ENCODE results near the gene FBH1. TPM values are rescaled to one million over a fixed set of nuclear protein-coding genes. Genes with fewer than 3 reads are reported as not detected.
"Not testable (repeated sequence)": the region's sequence is repeated elsewhere in the genome, so short reads cannot be mapped to it uniquely, and the experiment has no call there.

FBH1 gene
- total RNA-seq, 2 donors from 2014 or later: 51.8 to 53.5 TPM

GRCh38 chr10:5867091-5867615, 22.9 kb upstream of the FBH1 start:
- not testable (repeated sequence) for DNase-seq (ENCODE audit: low spot score in 2 of 2); ATAC-seq
- Mint-ChIP-seq H3K27ac (peak overlapping the region in 1 of 2 donors; percentile 40), H3K9me3 (peaks cover 0 to 15% of the 10 kb centered on the region in 2 donors), H3K36me3 (peaks cover 17 to 21% of the 10 kb centered on the region in 2 donors)

GRCh38 chr10:5868383-5868782, 21.7 kb upstream of the FBH1 start:
- DNase-seq (ENCODE audit: low spot score in 2 of 2); ATAC-seq; H3K9me3 Mint-ChIP-seq; H3K27ac Mint-ChIP-seq: not testable (repeated sequence)
- H3K36me3 Mint-ChIP-seq: peaks cover 12 to 14% of the 10 kb centered on the region in 2 donors

- no peak for DNase-seq (ENCODE audit: low spot score in 2 of 2)
- peaks cover 12 to 14% of the 10 kb centered on the region in 2 donors for H3K36me3 Mint-ChIP-seq
Observed at GRCh38 chr10:5869156-5869555, 20.9 kb upstream of the FBH1 start.

GRCh38 chr10:5871596-5871995, 18.4 kb upstream of the FBH1 start:
- H3K9me3 Mint-ChIP-seq: peaks cover 0 to 9% of the 10 kb centered on the region in 2 donors
- no peak overlapping the region for H3K27ac Mint-ChIP-seq
- peaks cover 12 to 14% of the 10 kb centered on the region in 2 donors for H3K36me3 Mint-ChIP-seq
- ATAC-seq: no peak
- no peak for DNase-seq (ENCODE audit: low spot score in 2 of 2)

More at GRCh38 chr10:5869156-5869555, 20.9 kb upstream of the FBH1 start:
- H3K27ac Mint-ChIP-seq: no peak overlapping the region
- no peak for ATAC-seq
- peaks cover 0 to 9% of the 10 kb centered on the region in 2 donors for H3K9me3 Mint-ChIP-seq

GRCh38 chr10:5873515-5873995, 16.5 kb upstream of the FBH1 start:
- Mint-ChIP-seq H3K36me3 (peaks cover 6 to 7% of the 10 kb centered on the region in 2 donors), H3K27ac (no peak overlapping the region), H3K9me3 (peaks cover 0 to 2% of the 10 kb centered on the region in 2 donors)
- ATAC-seq: peak; percentile 82 to 84
- DNase-seq (ENCODE audit: low spot score in 2 of 2): peak in 1 of 2 donors; percentile 72

GRCh38 chr10:5876181-5876768, 13.8 kb upstream of the FBH1 start:
- ATAC-seq (no peak), DNase-seq (ENCODE audit: low spot score in 2 of 2) (no peak)
- no peaks in the 10 kb centered on the region for H3K36me3 Mint-ChIP-seq
- H3K9me3 Mint-ChIP-seq: no peaks in the 10 kb centered on the region
- H3K27ac Mint-ChIP-seq: no peak overlapping the region

- DNase-seq (ENCODE audit: low spot score in 2 of 2); ATAC-seq; H3K9me3 Mint-ChIP-seq; H3K27ac Mint-ChIP-seq; H3K36me3 Mint-ChIP-seq: not testable (repeated sequence)
Observed at GRCh38 chr10:5877041-5877440, 13.0 kb upstream of the FBH1 start.

- ATAC-seq (no peak), DNase-seq (ENCODE audit: low spot score in 2 of 2) (no peak)
- peaks cover 4 to 5% of the 10 kb centered on the region in 2 donors for H3K36me3 Mint-ChIP-seq
- H3K27ac Mint-ChIP-seq: peak overlapping the region in 1 of 2 donors; percentile 81
- no peaks in the 10 kb centered on the region for H3K9me3 Mint-ChIP-seq
Observed at GRCh38 chr10:5882961-5883360, 7.1 kb upstream of the FBH1 start.

- ATAC-seq: no peak
- Mint-ChIP-seq H3K36me3 (peaks cover 5 to 11% of the 10 kb centered on the region in 2 donors), H3K27ac (no peak overlapping the region), H3K9me3 (no peaks in the 10 kb centered on the region)
- DNase-seq (ENCODE audit: low spot score in 2 of 2): no peak
Observed at GRCh38 chr10:5885619-5886018, 4.4 kb upstream of the FBH1 start.

GRCh38 chr10:5887029-5887428, 3.0 kb upstream of the FBH1 start:
- DNase-seq (ENCODE audit: low spot score in 2 of 2) (no peak), ATAC-seq (no peak)
- no peaks in the 10 kb centered on the region for H3K9me3 Mint-ChIP-seq
- peaks cover 5 to 11% of the 10 kb centered on the region in 2 donors for H3K36me3 Mint-ChIP-seq
- no peak overlapping the region for H3K27ac Mint-ChIP-seq

GRCh38 chr10:5887641-5888040, 2.4 kb upstream of the FBH1 start:
- peaks cover 5 to 15% of the 10 kb centered on the region in 2 donors for H3K36me3 Mint-ChIP-seq
- H3K27ac Mint-ChIP-seq: no peak overlapping the region
- ATAC-seq: no peak
- H3K9me3 Mint-ChIP-seq: no peaks in the 10 kb centered on the region
- DNase-seq (ENCODE audit: low spot score in 2 of 2): no peak

- ATAC-seq (no peak), DNase-seq (ENCODE audit: low spot score in 2 of 2) (no peak)
- H3K27ac Mint-ChIP-seq: peak overlapping the region; percentile 63 to 77
- peaks cover 5 to 18% of the 10 kb centered on the region in 2 donors for H3K36me3 Mint-ChIP-seq
- H3K9me3 Mint-ChIP-seq: no peaks in the 10 kb centered on the region
Observed at GRCh38 chr10:5888351-5888750, 1.7 kb upstream of the FBH1 start.

GRCh38 chr10:5888843-5889623, 1.0 kb upstream of the FBH1 start:
- Mint-ChIP-seq H3K36me3 (peaks cover 2 to 20% of the 10 kb centered on the region in 2 donors), H3K9me3 (no peaks in the 10 kb centered on the region), H3K27ac (peak overlapping the region; percentile 63 to 77)
- DNase-seq (ENCODE audit: low spot score in 2 of 2): peak; percentile 59 to 67
- peak; percentile 24 to 33 for ATAC-seq

- DNase-seq (ENCODE audit: low spot score in 2 of 2): no peak
- ATAC-seq: peak in 1 of 2 donors; percentile 17
- H3K27ac Mint-ChIP-seq: peak overlapping the region; percentile 81 to 88
- no peaks in the 10 kb centered on the region for H3K9me3 Mint-ChIP-seq
- H3K36me3 Mint-ChIP-seq: peaks cover 0 to 34% of the 10 kb centered on the region in 2 donors
Observed at GRCh38 chr10:5890452-5890915, 441 bp downstream of the FBH1 start.

GRCh38 chr10:5891009-5891408, 966 bp downstream of the FBH1 start:
- Mint-ChIP-seq H3K9me3 (no peaks in the 10 kb centered on the region), H3K36me3 (peaks cover 0 to 39% of the 10 kb centered on the region in 2 donors), H3K27ac (peak overlapping the region; percentile 81 to 88)
- DNase-seq (ENCODE audit: low spot score in 2 of 2): no peak
- no peak for ATAC-seq

GRCh38 chr10:5892007-5892406, 2.0 kb downstream of the FBH1 start:
- Mint-ChIP-seq H3K27ac (peak overlapping the region in 1 of 2 donors; percentile 47), H3K36me3 (peaks cover 0 to 48% of the 10 kb centered on the region in 2 donors), H3K9me3 (peaks cover 0 to 1% of the 10 kb centered on the region in 2 donors)
- ATAC-seq (no peak), DNase-seq (ENCODE audit: low spot score in 2 of 2) (no peak)

GRCh38 chr10:5893321-5893720, 3.3 kb downstream of the FBH1 start:
- DNase-seq (ENCODE audit: low spot score in 2 of 2) (no peak), ATAC-seq (no peak)
- Mint-ChIP-seq H3K36me3 (peaks cover 0 to 57% of the 10 kb centered on the region in 2 donors), H3K27ac (no peak overlapping the region), H3K9me3 (peaks cover 0 to 10% of the 10 kb centered on the region in 2 donors)
